GM10266 (cell line): ENCODE results near the gene SP8.

ENCODE experiments used
- DNase-seq: peaks from one replicate; pipeline ENCODE4 v3.0.0; 2012; ENCODE audit errors: extremely low spot score
- TF ChIP-seq, protein P1 (sequence below): IDR thresholded peaks from 2 replicates; pipeline ENCODE4 v1.5.1; 2012; ENCODE audit warnings: mild to moderate bottlenecking, low read depth; ENCODE audit not compliant: control insufficient read depth, insufficient read depth; ENCODE audit errors: missing control alignments

SP8 gene

DNA sequence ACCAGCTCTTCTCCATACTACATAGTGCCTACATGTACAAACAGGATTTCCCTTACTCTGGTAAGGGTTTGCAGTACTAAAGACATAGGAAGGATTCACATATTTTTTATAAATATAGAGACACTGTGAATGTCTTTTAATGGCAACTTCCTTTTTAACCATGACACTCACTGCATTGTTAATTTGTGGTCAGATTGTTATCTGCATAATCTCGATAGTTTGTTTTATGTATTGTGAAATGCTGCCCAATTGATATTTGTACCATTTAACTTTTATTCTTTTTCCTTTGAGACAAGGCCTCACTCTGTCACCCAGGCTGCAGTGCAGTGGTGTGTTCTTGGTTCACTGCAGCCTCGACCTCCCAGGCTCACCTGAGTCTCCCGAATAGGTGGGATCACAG lies 39.7 kb downstream of the SP8 start:
- DNase-seq: no peak
- TF ChIP-seq, protein P1, sequence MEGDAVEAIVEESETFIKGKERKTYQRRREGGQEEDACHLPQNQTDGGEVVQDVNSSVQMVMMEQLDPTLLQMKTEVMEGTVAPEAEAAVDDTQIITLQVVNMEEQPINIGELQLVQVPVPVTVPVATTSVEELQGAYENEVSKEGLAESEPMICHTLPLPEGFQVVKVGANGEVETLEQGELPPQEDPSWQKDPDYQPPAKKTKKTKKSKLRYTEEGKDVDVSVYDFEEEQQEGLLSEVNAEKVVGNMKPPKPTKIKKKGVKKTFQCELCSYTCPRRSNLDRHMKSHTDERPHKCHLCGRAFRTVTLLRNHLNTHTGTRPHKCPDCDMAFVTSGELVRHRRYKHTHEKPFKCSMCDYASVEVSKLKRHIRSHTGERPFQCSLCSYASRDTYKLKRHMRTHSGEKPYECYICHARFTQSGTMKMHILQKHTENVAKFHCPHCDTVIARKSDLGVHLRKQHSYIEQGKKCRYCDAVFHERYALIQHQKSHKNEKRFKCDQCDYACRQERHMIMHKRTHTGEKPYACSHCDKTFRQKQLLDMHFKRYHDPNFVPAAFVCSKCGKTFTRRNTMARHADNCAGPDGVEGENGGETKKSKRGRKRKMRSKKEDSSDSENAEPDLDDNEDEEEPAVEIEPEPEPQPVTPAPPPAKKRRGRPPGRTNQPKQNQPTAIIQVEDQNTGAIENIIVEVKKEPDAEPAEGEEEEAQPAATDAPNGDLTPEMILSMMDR: no peak

DNA sequence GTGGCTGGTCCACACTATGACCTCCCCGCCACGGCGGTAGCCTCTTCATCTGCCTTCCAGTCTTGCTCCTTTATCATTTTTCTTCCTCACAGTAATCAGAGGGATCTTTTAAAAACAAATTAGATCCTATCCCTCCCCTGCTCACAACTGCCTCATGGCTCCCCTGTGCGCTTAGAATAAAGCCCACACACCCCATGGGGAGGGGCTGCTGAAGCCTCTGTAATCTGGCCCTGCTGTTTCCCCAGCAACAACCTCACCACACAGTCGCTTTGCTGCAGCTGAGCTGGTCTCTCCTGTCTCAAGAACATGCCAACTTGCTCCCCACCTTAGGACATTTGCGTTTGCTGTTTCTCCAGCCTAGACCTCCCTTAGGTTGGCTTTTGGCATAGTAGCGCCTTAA lies 41.0 kb downstream of the SP8 start:
- TF ChIP-seq, protein P1: no peak
- DNase-seq: no peak

DNA sequence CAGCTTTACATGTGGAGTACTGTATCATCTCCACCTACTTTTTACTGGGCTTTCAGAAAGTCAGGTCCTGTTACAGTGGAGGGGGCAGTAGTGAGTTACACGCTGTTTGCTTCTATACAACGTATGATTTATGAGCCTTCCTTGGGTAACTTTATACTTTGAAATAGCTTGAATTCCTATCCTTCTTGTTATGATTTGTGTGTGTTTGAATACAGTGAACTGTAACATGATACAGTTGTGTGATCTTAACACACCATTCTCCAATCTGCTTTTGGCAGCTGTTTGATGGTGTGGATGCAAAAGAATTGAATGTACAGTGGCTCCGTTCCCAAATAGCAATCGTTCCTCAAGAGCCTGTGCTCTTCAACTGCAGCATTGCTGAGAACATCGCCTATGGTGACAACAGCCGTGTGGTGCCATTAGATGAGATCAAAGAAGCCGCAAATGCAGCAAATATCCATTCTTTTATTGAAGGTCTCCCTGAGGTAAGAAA lies 41.7 kb downstream of the SP8 start:
- DNase-seq: no peak

DNA sequence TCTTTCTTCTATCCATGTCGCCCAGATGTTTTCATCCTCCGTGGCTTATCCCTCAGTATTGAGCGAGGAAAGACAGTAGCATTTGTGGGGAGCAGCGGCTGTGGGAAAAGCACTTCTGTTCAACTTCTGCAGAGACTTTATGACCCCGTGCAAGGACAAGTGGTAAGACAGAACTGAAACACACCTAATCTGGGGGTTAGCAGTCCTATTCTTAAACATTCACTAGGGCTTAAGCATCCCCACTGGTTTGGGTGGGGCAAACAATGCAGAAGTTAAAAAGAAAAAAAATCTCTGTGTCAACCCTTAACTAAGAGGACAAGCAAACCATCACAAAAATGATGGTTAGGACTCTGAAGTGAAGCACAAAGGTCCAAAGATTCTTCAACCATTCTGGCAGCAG lies 43.8 kb downstream of the SP8 start:
- TF ChIP-seq, protein P1: no peak
- no peak for DNase-seq

More for the DNA sequence above, 41.7 kb downstream of the SP8 start:
- TF ChIP-seq, protein P1: no peak

DNA sequence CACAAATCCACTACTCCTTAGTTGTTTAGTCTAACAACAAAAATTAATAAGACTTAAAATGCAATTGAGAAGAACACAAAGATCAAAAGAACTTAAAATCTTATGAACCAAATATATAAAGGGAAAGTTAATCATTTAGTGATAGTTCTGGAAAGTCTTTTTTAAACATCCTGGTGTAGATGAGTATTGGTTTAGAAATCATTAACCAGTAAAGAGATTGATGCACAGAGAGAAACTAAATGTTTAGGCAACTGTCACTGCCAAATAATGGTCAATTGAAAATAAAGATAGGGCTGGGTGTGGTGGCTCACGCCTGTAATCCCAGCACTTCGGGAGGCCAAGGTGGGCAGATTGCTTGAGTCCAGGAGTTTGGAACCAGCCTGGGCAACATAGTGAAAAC lies 44.9 kb downstream of the SP8 start:
- TF ChIP-seq, protein P1: no peak
- DNase-seq: no peak

DNA sequence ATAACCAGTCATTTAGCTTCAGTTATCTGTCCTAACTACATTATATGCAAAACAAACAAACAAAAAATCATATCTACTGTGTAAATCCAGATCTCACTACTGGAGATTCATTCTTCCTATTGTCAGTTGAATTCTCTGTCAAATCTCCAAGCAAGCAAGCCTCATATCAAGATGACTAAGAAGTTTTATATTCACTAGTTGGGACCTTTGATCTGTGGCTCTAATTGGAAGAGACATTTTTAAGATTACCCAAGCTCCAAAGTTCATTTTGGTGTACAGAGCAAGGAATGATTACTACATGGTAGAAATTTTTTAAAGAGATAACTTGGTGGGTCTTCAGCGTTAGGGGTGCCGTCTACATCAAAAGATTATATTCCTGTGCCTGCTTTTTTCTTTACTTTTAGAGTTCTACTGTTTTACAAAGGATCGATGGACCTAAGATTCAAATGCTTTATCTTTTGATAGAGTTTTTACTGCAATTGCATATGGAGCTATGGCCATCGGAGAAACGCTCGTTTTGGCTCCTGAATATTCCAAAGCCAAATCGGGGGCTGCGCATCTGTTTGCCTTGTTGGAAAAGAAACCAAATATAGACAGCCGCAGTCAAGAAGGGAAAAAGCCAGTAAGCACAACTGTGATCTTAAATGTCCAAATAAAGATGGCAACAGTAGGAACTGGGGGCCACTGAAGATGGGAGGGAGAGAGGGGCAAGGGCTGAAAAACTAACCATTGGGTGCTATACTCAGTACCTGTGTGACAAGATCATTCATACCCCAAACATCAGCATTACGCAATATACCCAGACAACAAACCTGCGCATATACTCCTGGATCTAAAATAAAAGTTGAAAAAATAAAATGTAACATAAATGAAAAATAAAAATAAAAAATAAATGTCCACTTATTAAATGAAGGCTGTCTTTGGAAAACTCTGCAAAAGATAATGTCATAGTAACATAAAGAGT lies 47.9 kb downstream of the SP8 start:
- TF ChIP-seq, protein P1: no peak
- no peak for DNase-seq

DNA sequence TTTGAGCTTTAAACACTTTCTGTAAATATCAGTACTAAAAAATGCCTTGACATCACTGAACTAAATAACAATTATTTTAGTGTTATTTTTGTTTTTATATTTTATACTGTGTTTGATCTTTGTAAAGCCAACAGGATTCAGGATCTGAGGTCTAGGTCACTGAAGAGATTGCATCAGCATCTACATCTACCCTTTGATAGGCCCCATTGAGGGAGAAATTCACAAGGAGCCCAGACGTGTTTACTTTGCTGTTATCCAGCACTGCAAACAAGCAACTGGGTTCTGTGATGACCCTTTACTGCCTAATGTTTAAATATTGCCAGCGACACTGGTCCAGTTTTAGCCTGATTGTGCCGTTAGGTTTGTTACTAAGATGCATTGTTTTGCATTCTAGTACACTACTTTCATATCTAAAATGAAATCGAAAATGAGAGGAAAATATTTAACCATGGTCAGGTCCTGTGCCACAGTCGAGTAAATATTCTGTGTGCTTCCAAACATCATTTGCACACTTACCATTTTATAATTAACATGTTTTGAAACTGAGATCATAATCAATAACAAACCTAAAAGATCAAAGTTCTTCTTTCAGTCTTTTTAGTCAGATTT lies 48.7 kb downstream of the SP8 start:
- no peak for DNase-seq
- TF ChIP-seq, protein P1: no peak
